ENCODE measurements around the gene C18orf32.

GRCh38 chr18:49521216-49521835, 34.3 kb upstream of the C18orf32 start:
- TF ChIP-seq CTCF (IDR thresholded peaks at IDR 0.05) (no peak), POLR2A (IDR thresholded peaks at IDR 0.05) (no peak)
